ENCODE measurements around the gene MAST4. TPM values are rescaled to one million over a fixed set of nuclear protein-coding genes. Genes with fewer than 3 reads are reported as not detected.

Gene MAST4
- total RNA-seq, 1 experiment from 2014 or later, result 26.5 TPM

- no peak overlapping the region for H3K27ac Mint-ChIP-seq (ENCODE audit: low read depth, unreplicated experiment)
- CTCF ChIA-PET, result interaction anchor here (0.6 to 2.6 kb wide), 19 partner anchors 9 to 466 kb away, joined by 3 to 10 read pairs (median 4); no protein-coding TSS in a partner anchor
- no TSS peak for BruUV-seq (replicated peaks)
These were observed 392.0 kb downstream of the MAST4 start for GRCh38 chr5:66987949-66988838.

DNA sequence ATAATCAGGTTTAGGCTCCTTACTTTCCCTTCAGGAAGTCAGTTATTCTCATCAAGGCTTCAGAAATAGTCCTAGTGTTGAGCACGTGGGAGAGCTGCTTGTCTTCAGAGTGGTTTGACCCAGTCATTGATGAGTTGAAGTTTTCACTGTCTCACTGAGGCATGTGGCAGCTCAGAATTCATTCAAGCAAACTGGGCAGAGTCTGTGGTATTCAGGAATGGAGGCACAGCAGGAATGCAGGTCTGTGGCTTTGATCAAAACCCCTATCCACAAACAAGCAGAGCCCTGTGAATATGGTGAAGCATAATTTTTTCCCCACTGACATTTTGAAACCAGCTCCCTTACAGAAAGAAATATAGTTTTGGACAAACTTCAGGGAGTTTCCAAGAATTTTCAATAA is 393.1 kb downstream of the MAST4 start:
- Mint-ChIP-seq H3K36me3 (ENCODE audit: insufficient read depth, unreplicated experiment) (no peaks in the 10 kb centered on the region), H3K4me1 (ENCODE audit: insufficient read depth, unreplicated experiment) (peaks cover 14% of the 10 kb centered on the region), H3K4me3 (ENCODE audit: unreplicated experiment) (no peak overlapping the region), H3K9me3 (ENCODE audit: unreplicated experiment) (no peaks in the 10 kb centered on the region), H3K27me3 (ENCODE audit: insufficient read depth, unreplicated experiment) (no peaks in the 10 kb centered on the region), H3K27ac (ENCODE audit: low read depth, unreplicated experiment) (peak overlapping the region; percentile 47)
- intact Hi-C loops (cut with micrococcal nuclease), result loop anchor here (5.0 kb wide), 1 partner anchor 182 kb away; no protein-coding TSS in a partner anchor
- ChIA-PET POLR2A (interaction anchor here (0.8 to 8.8 kb wide), 11 partner anchors 14 to 172 kb away, joined by 3 to 117 read pairs (median 3); no protein-coding TSS in a partner anchor), CTCF (interaction anchor here (0.9 to 2.6 kb wide), 8 partner anchors 9 to 174 kb away, joined by 3 to 10 read pairs (median 4); no protein-coding TSS in a partner anchor)
- no peak for DNase-seq (ENCODE audit: unreplicated experiment)
- TF ChIP-seq, protein P1, sequence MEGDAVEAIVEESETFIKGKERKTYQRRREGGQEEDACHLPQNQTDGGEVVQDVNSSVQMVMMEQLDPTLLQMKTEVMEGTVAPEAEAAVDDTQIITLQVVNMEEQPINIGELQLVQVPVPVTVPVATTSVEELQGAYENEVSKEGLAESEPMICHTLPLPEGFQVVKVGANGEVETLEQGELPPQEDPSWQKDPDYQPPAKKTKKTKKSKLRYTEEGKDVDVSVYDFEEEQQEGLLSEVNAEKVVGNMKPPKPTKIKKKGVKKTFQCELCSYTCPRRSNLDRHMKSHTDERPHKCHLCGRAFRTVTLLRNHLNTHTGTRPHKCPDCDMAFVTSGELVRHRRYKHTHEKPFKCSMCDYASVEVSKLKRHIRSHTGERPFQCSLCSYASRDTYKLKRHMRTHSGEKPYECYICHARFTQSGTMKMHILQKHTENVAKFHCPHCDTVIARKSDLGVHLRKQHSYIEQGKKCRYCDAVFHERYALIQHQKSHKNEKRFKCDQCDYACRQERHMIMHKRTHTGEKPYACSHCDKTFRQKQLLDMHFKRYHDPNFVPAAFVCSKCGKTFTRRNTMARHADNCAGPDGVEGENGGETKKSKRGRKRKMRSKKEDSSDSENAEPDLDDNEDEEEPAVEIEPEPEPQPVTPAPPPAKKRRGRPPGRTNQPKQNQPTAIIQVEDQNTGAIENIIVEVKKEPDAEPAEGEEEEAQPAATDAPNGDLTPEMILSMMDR (IDR thresholded peaks at IDR 0.05; ENCODE audit: unreplicated experiment), result no peak
- BruUV-seq (replicated peaks), result no TSS peak

More at GRCh38 chr5:66987949-66988838, 392.0 kb downstream of the MAST4 start:
- Mint-ChIP-seq H3K4me3 (ENCODE audit: unreplicated experiment) (no peak overlapping the region), H3K4me1 (ENCODE audit: insufficient read depth, unreplicated experiment) (peaks cover 5% of the 10 kb centered on the region), H3K36me3 (ENCODE audit: insufficient read depth, unreplicated experiment) (no peaks in the 10 kb centered on the region), H3K9me3 (ENCODE audit: unreplicated experiment) (no peaks in the 10 kb centered on the region), H3K27me3 (ENCODE audit: insufficient read depth, unreplicated experiment) (no peaks in the 10 kb centered on the region)
- peak; percentile 48 for DNase-seq (ENCODE audit: unreplicated experiment)
- intact Hi-C loops (cut with micrococcal nuclease), result loop anchor here (1.0 to 5.0 kb wide), 3 partner anchors 162 to 221 kb away; no protein-coding TSS in a partner anchor
- POLR2A ChIA-PET, result interaction anchor here (1.0 to 8.8 kb wide), 9 partner anchors 10 to 159 kb away, joined by 3 to 117 read pairs (median 3); no protein-coding TSS in a partner anchor
- TF ChIP-seq, protein P1 (IDR thresholded peaks at IDR 0.05; ENCODE audit: unreplicated experiment), result peak; percentile 54

DNA sequence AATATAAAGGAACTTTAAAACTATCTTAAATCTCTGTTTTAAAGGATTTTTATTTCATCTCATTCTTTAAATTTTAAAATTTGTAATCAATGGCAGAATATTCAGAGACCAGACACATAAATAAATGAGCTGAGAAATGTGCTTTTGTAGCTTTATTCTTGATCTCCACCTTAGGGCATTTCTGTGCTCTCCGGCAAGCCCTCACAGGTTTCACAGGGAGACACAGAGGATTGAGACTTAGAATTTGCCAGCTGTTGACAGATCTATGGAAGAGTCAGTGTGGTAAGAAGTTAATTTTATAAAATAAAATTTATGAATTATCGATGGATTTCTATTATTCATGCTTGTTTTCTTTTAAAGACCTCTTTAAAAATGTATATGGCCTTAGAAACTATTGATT is 393.6 kb downstream of the MAST4 start:
- BruUV-seq (replicated peaks), result no TSS peak
- no peaks in the 10 kb centered on the region for H3K27me3 Mint-ChIP-seq (ENCODE audit: insufficient read depth, unreplicated experiment)
- peaks cover 14% of the 10 kb centered on the region for H3K4me1 Mint-ChIP-seq (ENCODE audit: insufficient read depth, unreplicated experiment)
- DNase-seq (ENCODE audit: unreplicated experiment), result no peak
- ChIA-PET POLR2A (interaction anchor here (0.6 to 8.8 kb wide), 12 partner anchors 14 to 172 kb away, joined by 3 to 117 read pairs (median 4); no protein-coding TSS in a partner anchor), CTCF (interaction anchor here (0.9 to 2.6 kb wide), 5 partner anchors 11 to 175 kb away, joined by 3 to 10 read pairs (median 4); no protein-coding TSS in a partner anchor)
- no peaks in the 10 kb centered on the region for H3K9me3 Mint-ChIP-seq (ENCODE audit: unreplicated experiment)
- H3K36me3 Mint-ChIP-seq (ENCODE audit: insufficient read depth, unreplicated experiment), result no peaks in the 10 kb centered on the region
- H3K27ac Mint-ChIP-seq (ENCODE audit: low read depth, unreplicated experiment), result peak overlapping the region; percentile 47
- H3K4me3 Mint-ChIP-seq (ENCODE audit: unreplicated experiment), result no peak overlapping the region
- TF ChIP-seq, protein P1 (IDR thresholded peaks at IDR 0.05; ENCODE audit: unreplicated experiment), result no peak
- intact Hi-C loops (cut with micrococcal nuclease), result loop anchor here (5.0 kb wide), 1 partner anchor 182 kb away; no protein-coding TSS in a partner anchor

DNA sequence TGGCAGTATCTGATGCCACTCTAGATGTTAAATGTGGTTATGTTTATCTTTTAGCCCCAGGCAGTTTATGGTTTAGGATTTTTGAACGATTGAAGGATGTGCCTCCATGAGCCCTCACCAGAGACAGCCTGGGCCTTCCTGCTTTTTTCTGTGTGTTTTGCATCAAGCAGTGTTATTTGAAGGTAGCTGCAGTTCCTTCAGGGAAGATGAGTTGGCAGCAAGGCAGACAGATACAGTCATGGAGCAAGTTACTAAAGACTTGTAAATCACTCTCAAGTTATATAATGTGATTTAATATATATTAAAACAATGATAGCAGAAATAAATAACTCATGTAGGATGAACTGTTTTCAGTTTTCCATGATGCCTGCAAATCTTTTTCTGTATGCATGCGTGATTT is 395.6 kb downstream of the MAST4 start:
- H3K4me1 Mint-ChIP-seq (ENCODE audit: insufficient read depth, unreplicated experiment), result peaks cover 14% of the 10 kb centered on the region
- no peaks in the 10 kb centered on the region for H3K9me3 Mint-ChIP-seq (ENCODE audit: unreplicated experiment)
- no peak for DNase-seq (ENCODE audit: unreplicated experiment)
- no peak overlapping the region for H3K4me3 Mint-ChIP-seq (ENCODE audit: unreplicated experiment)
- ChIA-PET POLR2A (interaction anchor here (0.6 to 8.8 kb wide), 2 partner anchors 12 to 43 kb away, joined by 3 to 117 read pairs; no protein-coding TSS in a partner anchor), CTCF (interaction anchor here (0.8 kb wide), 1 partner anchor 11 kb away, joined by 3 read pairs; no protein-coding TSS in a partner anchor)
- no peak overlapping the region for H3K27ac Mint-ChIP-seq (ENCODE audit: low read depth, unreplicated experiment)
- TF ChIP-seq, protein P1 (IDR thresholded peaks at IDR 0.05; ENCODE audit: unreplicated experiment), result no peak
- intact Hi-C loops (cut with micrococcal nuclease), result no loop called here
- H3K27me3 Mint-ChIP-seq (ENCODE audit: insufficient read depth, unreplicated experiment), result no peaks in the 10 kb centered on the region
- no TSS peak for BruUV-seq (replicated peaks)
- no peaks in the 10 kb centered on the region for H3K36me3 Mint-ChIP-seq (ENCODE audit: insufficient read depth, unreplicated experiment)
